HG02678 (cell line): ENCODE results near the gene EML1.

Experiments used
- ATAC-seq: cut with Tn5 transposase; IDR thresholded peaks from one replicate; pipeline ENCODE4 v1.9.1; 2021; ENCODE audit warnings: mild to moderate bottlenecking, moderate library complexity; ENCODE audit not compliant: unreplicated experiment

The EML1 gene

DNA sequence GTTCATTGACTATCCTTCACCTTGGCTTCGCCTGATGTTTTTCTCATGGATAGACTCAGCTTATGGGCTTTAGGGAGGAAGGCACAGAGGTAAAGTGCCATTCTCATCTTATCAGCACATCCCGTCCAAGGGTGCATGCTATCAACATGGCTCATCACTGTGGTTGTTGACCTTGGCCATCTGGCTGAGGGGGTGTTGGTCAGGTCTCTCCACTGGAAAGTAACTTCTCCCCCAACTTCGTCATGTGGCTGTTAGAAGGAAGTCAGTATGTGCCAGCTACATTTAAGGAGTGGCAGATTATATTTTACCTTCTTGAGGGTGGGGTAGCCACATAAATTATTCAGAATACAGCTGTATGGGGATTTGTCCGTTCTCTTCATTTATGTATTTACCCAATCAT, 68.9 kb downstream of the EML1 start:
- no peak for ATAC-seq

DNA sequence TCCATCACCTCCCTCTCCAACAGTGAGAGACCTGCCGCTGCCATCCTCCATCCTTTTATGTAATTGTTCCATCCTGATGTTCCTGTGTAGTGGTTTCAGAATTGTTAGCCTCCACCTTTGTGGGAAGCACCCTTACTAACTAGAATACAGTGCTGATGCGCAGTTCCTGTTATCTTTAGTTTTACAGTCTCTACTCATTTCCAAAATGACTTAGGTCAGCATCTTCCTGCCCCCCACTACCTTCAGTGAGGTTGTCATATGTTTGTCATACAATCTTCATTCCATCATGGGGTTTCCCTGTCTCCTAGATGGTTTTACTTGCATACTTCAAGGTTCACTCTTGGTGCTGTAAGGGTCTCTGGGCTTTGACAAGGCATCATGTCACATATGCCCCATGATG, 69.8 kb downstream of the EML1 start:
- no peak for ATAC-seq

GRCh38 chr14:99865408-99865807, 72.2 kb downstream of the EML1 start:
- no peak for ATAC-seq

GRCh38 chr14:99870617-99871016, 77.4 kb downstream of the EML1 start:
- no peak for ATAC-seq

DNA sequence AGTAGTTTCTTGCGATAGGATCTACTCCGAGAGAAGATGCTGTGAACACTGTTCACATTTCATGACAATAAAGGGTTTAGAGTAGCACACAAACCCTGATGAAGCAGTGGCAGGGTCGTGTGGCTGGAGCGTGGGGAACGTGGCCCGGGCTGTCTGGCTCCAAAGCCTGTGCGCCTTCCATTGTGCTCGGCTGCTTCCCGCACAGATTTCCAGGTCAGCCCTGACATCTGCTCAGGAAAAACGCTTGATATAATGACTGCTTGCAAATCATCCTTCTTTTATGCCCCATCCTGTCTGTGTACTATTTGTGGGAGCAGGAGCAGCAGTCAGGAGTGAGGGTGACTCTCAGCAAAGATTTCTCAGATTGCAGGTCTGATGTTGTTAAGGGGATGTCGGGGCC, 78.6 kb downstream of the EML1 start:
- ATAC-seq: no peak

DNA sequence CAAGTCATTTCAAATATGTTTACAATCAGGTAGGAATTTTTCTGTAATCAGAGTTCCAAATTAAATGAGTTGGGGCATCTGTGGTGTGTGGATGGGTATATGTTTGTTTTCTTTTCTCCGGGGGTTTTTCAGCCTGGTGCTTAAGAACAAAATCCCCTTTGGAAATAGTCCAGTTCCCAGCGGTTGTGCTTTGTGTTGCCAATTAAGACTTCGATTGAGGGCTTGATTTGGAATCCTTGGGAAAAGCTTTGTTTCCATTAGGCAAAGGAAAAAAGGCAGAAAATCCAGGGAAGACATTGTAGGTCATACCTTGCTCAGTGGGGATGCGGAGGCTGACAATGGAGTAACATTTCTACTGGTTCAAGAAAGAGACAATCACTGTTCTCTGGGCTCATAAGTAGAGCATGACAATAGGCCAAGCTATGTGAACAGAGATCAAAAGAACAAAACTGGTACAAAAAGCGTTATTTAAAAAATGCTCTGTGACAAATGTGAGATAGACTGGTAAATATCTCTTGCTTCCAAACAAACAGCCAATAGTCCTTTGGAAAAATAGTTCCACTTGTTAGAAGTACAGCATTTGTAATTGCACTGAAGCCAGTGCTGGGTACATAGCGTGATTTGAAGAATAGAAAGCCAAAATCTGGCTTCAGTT, 79.7 kb downstream of the EML1 start:
- no peak for ATAC-seq

- no peak for ATAC-seq
Measured at GRCh38 chr14:99873653-99874052, 80.4 kb downstream of the EML1 start.

- ATAC-seq: no peak
Measured at GRCh38 chr14:99874306-99874705, 81.1 kb downstream of the EML1 start.

- no peak for ATAC-seq
Measured at GRCh38 chr14:99875421-99875820, 82.2 kb downstream of the EML1 start.

GRCh38 chr14:99875836-99876235, 82.6 kb downstream of the EML1 start:
- no peak for ATAC-seq

DNA sequence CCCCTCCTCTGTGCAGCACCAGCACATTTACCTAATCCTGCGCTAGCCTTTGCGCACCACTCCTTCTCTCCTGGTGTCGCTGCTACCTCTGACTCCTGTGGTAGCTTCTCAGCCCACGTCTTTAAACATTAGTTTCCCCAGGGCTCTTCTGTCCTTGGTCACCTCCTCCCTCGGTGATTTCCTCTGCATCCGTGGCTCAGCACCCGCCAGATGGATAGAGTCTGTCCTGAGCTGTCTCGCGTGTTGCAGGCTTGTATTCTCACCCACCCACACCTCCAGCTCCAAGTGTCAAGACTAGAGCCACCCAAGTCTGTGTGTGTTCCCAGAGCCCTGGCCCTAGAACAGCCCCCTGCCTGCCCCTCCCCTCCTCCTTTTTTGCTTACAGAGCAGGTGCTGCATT, 83.2 kb downstream of the EML1 start:
- ATAC-seq: no peak

DNA sequence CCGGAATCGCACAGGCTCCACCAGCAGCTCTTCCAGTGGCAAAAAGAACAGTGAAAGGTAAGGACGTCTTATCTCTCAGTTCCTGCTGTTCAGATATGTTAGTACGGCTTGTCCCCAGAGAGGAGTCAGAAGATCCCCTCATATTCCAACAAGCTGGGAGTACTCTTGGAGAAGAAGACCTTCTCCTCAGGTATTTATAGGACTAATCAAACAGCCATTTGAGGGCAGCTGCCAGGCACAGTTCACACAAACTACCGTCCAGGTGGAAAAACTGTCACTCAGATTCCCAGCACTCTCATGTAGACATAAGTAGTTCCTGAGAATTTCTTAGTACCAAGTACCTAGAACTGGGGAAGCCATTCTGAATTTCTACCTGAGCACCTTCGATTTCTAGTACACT, 85.3 kb downstream of the EML1 start:
- ATAC-seq: no peak

DNA sequence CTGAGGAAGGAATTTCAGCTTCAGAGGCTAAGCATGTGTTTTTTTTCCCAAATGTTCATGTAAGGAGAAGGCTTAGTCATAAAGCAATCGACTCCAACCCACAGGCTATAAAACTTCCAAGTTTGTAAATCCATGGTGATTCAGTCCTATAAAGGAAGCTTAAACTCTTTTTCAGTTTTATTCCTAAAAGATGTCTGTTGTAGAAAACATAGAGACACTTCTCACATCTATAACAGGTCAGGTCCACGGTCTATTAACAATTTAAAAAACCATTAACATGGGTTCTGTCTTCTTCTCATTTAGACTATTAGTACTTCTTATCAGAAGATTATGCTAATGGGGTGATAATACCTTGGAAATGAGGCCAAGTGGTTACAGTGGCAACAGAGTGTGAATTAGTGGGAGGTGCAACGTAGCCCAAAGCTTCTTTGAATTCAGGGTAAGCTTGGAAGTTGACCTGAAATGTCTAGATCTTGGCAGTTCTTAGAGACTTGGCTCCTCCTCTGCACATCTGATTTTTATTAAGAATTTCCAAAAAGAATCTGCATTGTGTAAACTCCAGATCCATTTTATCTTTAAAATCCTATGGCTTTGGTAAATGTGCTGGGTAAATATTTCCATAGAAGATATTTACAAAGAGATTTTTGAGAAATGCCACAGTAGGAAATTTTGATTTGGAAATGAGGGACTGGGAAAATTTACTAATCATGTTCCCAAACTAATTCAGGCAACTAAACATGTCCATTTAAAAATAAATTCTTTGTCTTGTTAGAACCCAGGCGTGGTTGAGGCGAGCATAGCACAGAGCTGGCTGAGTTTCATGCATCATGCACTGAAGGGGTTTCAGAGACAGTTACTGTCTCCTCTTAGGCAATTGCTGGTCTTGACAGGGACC, 86.4 kb downstream of the EML1 start:
- no peak for ATAC-seq

DNA sequence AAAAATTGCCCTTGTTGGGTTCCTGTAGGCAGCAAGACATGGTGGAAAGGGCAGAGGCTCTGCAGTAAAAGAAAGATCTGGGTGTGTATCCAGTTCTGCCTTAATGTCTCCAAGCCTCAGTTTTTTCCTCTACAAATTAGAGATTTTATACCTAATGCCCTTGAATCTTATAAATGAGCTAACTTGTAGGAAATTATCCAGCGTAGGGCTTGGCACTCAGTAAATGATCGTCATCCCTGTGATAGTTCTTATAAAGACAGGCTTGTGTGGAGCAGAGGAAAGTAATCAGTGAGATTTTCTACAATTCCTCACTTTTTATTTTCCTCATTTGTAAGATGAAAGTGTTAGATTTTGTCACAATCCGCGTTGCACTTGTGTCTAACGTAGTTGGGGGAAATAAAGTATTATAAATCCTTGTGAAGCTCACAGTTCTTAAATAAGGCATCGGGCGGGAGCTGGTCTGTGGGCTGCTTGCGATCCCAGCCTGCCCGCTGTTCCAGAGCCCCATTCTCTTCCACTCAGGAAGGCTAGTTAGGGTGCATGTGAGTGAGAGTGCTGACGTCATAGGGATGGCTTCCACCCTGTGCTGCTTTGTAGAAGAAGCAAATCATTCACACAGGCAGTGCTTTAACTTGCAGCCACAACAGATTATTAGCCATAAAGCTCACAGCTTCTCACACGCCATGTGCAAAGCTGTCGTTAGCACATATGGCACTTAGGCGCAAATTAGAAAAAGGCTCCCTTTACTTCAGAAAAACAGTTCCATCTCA, 87.6 kb downstream of the EML1 start:
- no peak for ATAC-seq

DNA sequence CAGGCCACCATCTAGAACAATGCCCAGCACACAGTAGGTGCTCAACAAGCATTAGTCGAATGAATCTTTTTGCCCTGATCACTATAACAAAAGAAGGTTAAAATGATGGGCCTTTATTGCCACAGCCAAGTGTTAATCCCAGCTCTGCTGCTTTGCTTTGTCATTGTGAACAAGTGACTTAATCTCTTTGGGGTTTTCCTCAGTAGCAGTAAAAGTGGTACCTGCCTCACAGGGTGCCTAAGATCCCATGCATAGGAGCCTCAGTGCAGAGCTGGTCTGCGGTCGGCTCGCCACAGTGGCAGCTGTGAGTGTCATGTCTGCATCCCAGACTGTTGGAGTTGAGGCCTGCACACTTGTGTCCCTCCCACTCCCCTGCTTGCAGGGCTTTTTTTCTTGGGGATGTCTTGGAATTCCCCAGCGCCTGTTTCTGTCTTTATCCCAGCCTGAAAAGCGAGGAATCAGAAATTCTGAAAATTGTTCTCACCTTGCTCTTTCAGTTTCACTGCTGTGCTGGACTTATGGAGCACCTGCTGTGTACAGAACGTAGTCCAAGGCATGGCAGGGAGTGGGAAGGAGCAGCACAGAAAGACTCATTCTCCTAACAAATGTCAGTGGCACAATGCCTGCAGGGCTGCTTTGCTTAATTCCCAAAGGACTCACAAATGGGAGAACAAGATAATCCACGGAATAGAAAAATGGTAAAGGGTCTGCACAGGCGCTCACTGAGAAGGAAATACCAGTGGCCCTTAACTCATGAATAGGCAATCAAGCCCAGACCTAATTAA, 90.8 kb downstream of the EML1 start:
- no peak for ATAC-seq

- ATAC-seq: no peak
Measured at GRCh38 chr14:99884834-99885648, 91.8 kb downstream of the EML1 start.

DNA sequence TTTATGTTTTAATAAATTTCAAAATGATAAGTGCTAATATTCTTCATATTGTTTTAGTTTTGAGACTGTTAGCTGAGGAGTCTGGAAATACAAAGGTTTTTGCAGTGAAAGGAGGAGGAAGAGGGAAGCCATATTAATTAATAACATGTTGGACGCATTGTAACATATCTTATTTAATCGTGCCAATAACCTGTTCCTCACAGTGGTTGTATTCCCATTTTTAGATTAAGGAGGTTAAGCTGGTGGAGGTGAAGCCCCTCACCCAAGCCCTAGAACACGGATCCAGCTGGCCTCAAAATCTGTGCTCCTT, 92.4 kb downstream of the EML1 start:
- no peak for ATAC-seq

DNA sequence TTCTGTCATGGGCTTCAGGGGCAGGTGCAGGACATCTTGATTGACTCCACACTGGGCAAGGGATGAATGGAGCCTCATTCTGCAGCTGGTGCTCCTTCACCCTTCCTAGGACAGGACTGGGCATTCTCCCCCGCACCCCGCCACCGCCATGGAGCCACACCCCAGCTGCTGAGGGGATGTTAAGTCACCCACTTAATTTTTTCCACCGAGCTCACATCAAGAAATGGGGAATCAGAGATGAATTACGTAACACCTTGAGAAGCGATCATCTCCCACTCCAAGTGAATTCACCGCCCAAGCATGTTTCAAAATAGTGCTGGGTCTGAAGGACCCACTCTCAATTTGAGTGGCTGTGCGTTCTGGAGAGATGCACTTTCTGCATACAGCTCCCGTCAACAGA, 94.2 kb downstream of the EML1 start:
- ATAC-seq: no peak

DNA sequence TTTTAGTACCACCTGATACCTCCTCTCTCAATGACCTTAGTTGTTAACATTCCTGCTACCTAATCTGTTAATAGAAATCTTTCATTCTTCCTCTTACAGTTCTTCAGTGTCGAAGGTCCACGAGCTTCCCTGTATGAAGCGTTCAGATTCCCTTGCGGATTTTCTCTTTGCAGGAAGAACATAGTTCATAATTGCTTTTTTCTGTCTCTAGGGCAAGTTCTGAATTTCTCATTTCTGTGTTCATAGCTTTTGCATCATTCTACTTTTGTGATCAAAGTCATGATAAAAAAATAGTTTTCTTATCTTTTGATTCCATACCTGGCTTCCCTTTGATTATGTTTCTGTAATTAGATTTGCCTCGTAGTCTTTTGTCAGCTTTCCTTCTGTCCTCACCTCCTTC, 94.9 kb downstream of the EML1 start:
- no peak for ATAC-seq

DNA sequence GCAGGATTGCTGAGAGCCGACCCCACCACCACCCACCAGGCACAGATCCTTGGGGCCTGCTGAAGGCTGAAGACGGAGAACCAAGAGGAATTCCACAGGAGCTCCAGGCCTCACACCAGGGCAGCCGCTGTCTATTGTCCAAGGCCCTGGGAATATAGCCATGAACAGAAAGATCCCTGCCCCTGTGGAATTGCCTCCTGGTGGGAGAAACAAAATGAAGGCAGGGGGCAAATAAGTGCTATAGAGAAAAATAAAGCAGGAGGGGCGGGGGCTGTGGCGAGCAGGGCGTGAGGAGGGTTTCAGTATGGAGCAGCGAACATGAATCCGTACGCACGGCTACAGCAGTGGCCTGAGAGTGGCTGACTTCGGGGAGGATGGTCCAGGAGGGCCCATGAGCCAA, 96.1 kb downstream of the EML1 start:
- ATAC-seq: no peak
